Measurements from ENCODE around the gene MYLIP. TPM values are rescaled to one million over a fixed set of nuclear protein-coding genes. Genes with fewer than 3 reads are reported as not detected.

MYLIP gene
- total RNA-seq, 2 experiments from 2014 or later = 16.2 to 18.6 TPM

GRCh38 chr6:16095180-16095579 lies 33.7 kb upstream of the MYLIP start:
- ChIA-PET CTCF (no interaction called here), POLR2A (no interaction called here)
- H3K36me3 Mint-ChIP-seq (ENCODE audit: low read depth) = no peaks in the 10 kb centered on the region
- H3K27me3 Mint-ChIP-seq = peaks cover 1% of the 10 kb centered on the region
- peaks cover 12% of the 10 kb centered on the region for H3K4me1 Mint-ChIP-seq
- no peak for DNase-seq
- no peak overlapping the region for H3K27ac Mint-ChIP-seq
- H3K4me3 Mint-ChIP-seq = no peak overlapping the region
- H3K9me3 Mint-ChIP-seq = peaks cover 2% of the 10 kb centered on the region

- ChIA-PET CTCF (no interaction called here), POLR2A (no interaction called here)
- H3K9me3 Mint-ChIP-seq = peaks cover 11% of the 10 kb centered on the region
- no peak overlapping the region for H3K27ac Mint-ChIP-seq
- H3K36me3 Mint-ChIP-seq (ENCODE audit: low read depth) = no peaks in the 10 kb centered on the region
- H3K4me1 Mint-ChIP-seq = peaks cover 6% of the 10 kb centered on the region
- H3K4me3 Mint-ChIP-seq = no peak overlapping the region
- DNase-seq = no peak
- H3K27me3 Mint-ChIP-seq = peaks cover 1% of the 10 kb centered on the region
Observed at GRCh38 chr6:16097382-16098171, 31.3 kb upstream of the MYLIP start.

- POLR2A ChIA-PET = no interaction called here
- Mint-ChIP-seq H3K27ac (no peak overlapping the region), H3K4me1 (peaks cover 2% of the 10 kb centered on the region), H3K36me3 (ENCODE audit: low read depth) (no peaks in the 10 kb centered on the region), H3K9me3 (peaks cover 11% of the 10 kb centered on the region), H3K4me3 (no peak overlapping the region), H3K27me3 (peaks cover 1% of the 10 kb centered on the region)
- CTCF ChIA-PET = no interaction called here
- DNase-seq = no peak
Observed at GRCh38 chr6:16098211-16098610, 30.7 kb upstream of the MYLIP start.

- Mint-ChIP-seq H3K4me3 (no peak overlapping the region), H3K27me3 (peaks cover 1% of the 10 kb centered on the region), H3K4me1 (no peaks in the 10 kb centered on the region), H3K27ac (no peak overlapping the region), H3K36me3 (ENCODE audit: low read depth) (no peaks in the 10 kb centered on the region), H3K9me3 (peaks cover 11% of the 10 kb centered on the region)
- no peak for DNase-seq
- ChIA-PET POLR2A (no interaction called here), CTCF (interaction anchor here (1.6 kb wide), 1 partner anchor 78 kb away, joined by 3 read pairs; no protein-coding TSS in a partner anchor)
Observed at GRCh38 chr6:16102208-16102607, 26.7 kb upstream of the MYLIP start.

GRCh38 chr6:16103722-16104121 lies 25.2 kb upstream of the MYLIP start:
- H3K36me3 Mint-ChIP-seq (ENCODE audit: low read depth) = no peaks in the 10 kb centered on the region
- H3K4me3 Mint-ChIP-seq = no peak overlapping the region

GRCh38 chr6:16104624-16105433 lies 24.1 kb upstream of the MYLIP start:
- Mint-ChIP-seq H3K4me1 (no peaks in the 10 kb centered on the region), H3K9me3 (peaks cover 9% of the 10 kb centered on the region), H3K27ac (no peak overlapping the region), H3K36me3 (ENCODE audit: low read depth) (no peaks in the 10 kb centered on the region), H3K4me3 (no peak overlapping the region), H3K27me3 (no peaks in the 10 kb centered on the region)
- DNase-seq = no peak
- ChIA-PET CTCF (no interaction called here), POLR2A (interaction anchor here (1.4 kb wide), 1 partner anchor 24 kb away, joined by 3 read pairs; the partner anchor contains the start of gene MYLIP)

More at GRCh38 chr6:16103722-16104121, 25.2 kb upstream of the MYLIP start:
- Mint-ChIP-seq H3K27me3 (no peaks in the 10 kb centered on the region), H3K27ac (no peak overlapping the region), H3K9me3 (peaks cover 9% of the 10 kb centered on the region), H3K4me1 (no peaks in the 10 kb centered on the region)
- CTCF ChIA-PET = interaction anchor here (1.6 kb wide), 1 partner anchor 76 kb away, joined by 3 read pairs; no protein-coding TSS in a partner anchor
- POLR2A ChIA-PET = no interaction called here
- no peak for DNase-seq

GRCh38 chr6:16105854-16106253 lies 23.0 kb upstream of the MYLIP start:
- Mint-ChIP-seq H3K4me1 (no peaks in the 10 kb centered on the region), H3K27ac (no peak overlapping the region)
- CTCF ChIA-PET = interaction anchor here (0.9 kb wide), 1 partner anchor 10 kb away, joined by 4 read pairs; no protein-coding TSS in a partner anchor

GRCh38 chr6:16106991-16107787 lies 21.7 kb upstream of the MYLIP start:
- DNase-seq = no peak
- POLR2A ChIA-PET = interaction anchor here (0.6 kb wide), 1 partner anchor 36 kb away, joined by 3 read pairs; no protein-coding TSS in a partner anchor

More at GRCh38 chr6:16105854-16106253, 23.0 kb upstream of the MYLIP start:
- no peaks in the 10 kb centered on the region for H3K27me3 Mint-ChIP-seq
- H3K4me3 Mint-ChIP-seq = no peak overlapping the region
- DNase-seq = no peak
- POLR2A ChIA-PET = no interaction called here
- H3K36me3 Mint-ChIP-seq (ENCODE audit: low read depth) = no peaks in the 10 kb centered on the region
- H3K9me3 Mint-ChIP-seq = peaks cover 4% of the 10 kb centered on the region

GRCh38 chr6:16108419-16108818 lies 20.5 kb upstream of the MYLIP start:
- no peak overlapping the region for H3K27ac Mint-ChIP-seq
- no peak for DNase-seq
- no peak overlapping the region for H3K4me3 Mint-ChIP-seq
- no peaks in the 10 kb centered on the region for H3K4me1 Mint-ChIP-seq
- no peaks in the 10 kb centered on the region for H3K36me3 Mint-ChIP-seq (ENCODE audit: low read depth)
- H3K9me3 Mint-ChIP-seq = no peaks in the 10 kb centered on the region
- CTCF ChIA-PET = no interaction called here
- no peaks in the 10 kb centered on the region for H3K27me3 Mint-ChIP-seq
- POLR2A ChIA-PET = no interaction called here

More at GRCh38 chr6:16106991-16107787, 21.7 kb upstream of the MYLIP start:
- Mint-ChIP-seq H3K4me3 (no peak overlapping the region), H3K27me3 (no peaks in the 10 kb centered on the region), H3K4me1 (no peaks in the 10 kb centered on the region), H3K9me3 (no peaks in the 10 kb centered on the region), H3K27ac (no peak overlapping the region), H3K36me3 (ENCODE audit: low read depth) (no peaks in the 10 kb centered on the region)
- CTCF ChIA-PET = interaction anchor here (0.8 to 0.9 kb wide), 2 partner anchors 9 to 30 kb away, joined by 3 to 4 read pairs; no protein-coding TSS in a partner anchor

- ChIA-PET CTCF (no interaction called here), POLR2A (no interaction called here)
- Mint-ChIP-seq H3K4me3 (no peak overlapping the region), H3K27ac (no peak overlapping the region), H3K36me3 (ENCODE audit: low read depth) (no peaks in the 10 kb centered on the region), H3K4me1 (no peaks in the 10 kb centered on the region), H3K9me3 (no peaks in the 10 kb centered on the region), H3K27me3 (no peaks in the 10 kb centered on the region)
- no peak for DNase-seq
Observed at GRCh38 chr6:16108921-16109658, 19.8 kb upstream of the MYLIP start.

GRCh38 chr6:16109659-16110305 lies 19.1 kb upstream of the MYLIP start:
- CTCF ChIA-PET = no interaction called here

GRCh38 chr6:16118825-16119224 lies 10.1 kb upstream of the MYLIP start:
- ChIA-PET POLR2A (interaction anchor here (0.7 to 1.5 kb wide), 2 partner anchors 10 to 45 kb away, joined by 3 to 8 read pairs; partner anchors contain the start of gene MYLIP), CTCF (interaction anchor here (1.4 kb wide), 1 partner anchor 10 kb away, joined by 4 read pairs; the partner anchor contains the start of gene MYLIP)
- H3K4me3 Mint-ChIP-seq = no peak overlapping the region

More at GRCh38 chr6:16109659-16110305, 19.1 kb upstream of the MYLIP start:
- no peak for DNase-seq
- POLR2A ChIA-PET = no interaction called here
- Mint-ChIP-seq H3K9me3 (no peaks in the 10 kb centered on the region), H3K27ac (no peak overlapping the region), H3K4me3 (no peak overlapping the region), H3K27me3 (peaks cover 3% of the 10 kb centered on the region), H3K36me3 (ENCODE audit: low read depth) (no peaks in the 10 kb centered on the region), H3K4me1 (no peaks in the 10 kb centered on the region)

More at GRCh38 chr6:16118825-16119224, 10.1 kb upstream of the MYLIP start:
- no peak for DNase-seq
- Mint-ChIP-seq H3K27ac (no peak overlapping the region), H3K36me3 (ENCODE audit: low read depth) (no peaks in the 10 kb centered on the region), H3K27me3 (peaks cover 30% of the 10 kb centered on the region), H3K4me1 (peaks cover 1% of the 10 kb centered on the region), H3K9me3 (no peaks in the 10 kb centered on the region)

All from activated CD4-positive, alpha-beta memory T cell treated with anti-CD3 and anti-CD28 coated beads, Interleukin-2, amount 10 ng/mL, durations not matched to agents 7 days and 5 days (primary cell).